BE2C (cell line): ENCODE data around the gene SP6. TPM values are rescaled to one million over a fixed set of nuclear protein-coding genes. Genes with fewer than 3 reads are reported as not detected.

Experiments
- DNase-seq: peaks from one replicate; pipeline ENCODE4 v3.0.0-alpha.2; 2020
- H3K27me3 ChIP-seq: fragments of 250-450 bp; sonication (Bioruptor Pico); 2 replicates; pipeline ENCODE4 v1.5.1; 2020; ENCODE audit warnings: mild to moderate bottlenecking
- H3K36me3 ChIP-seq: fragments of 250-450 bp; sonication (Bioruptor Pico); 2 replicates; pipeline ENCODE4 v1.5.1; 2020; ENCODE audit warnings: mild to moderate bottlenecking
- H3K4me1 ChIP-seq: fragments of 250-450 bp; sonication (Bioruptor Pico); 2 replicates; pipeline ENCODE4 v1.5.1; 2020
- H3K4me3 ChIP-seq: 2 replicates; pipeline ENCODE4 v1.5.1; 2011; ENCODE audit warnings: low read depth, low read length
- H3K9me3 ChIP-seq: fragments of 250-450 bp; sonication (Bioruptor Pico); 2 replicates; pipeline ENCODE4 v1.5.1; 2020
- polyA plus RNA-seq: library from polyadenylated mRNA; unstranded; fragments of >200 nt; gene quantifications from one replicate; pipeline ENCODE4 v1.2.1, GENCODE V29; 2012; ENCODE audit warnings: low read depth, missing spikeins; ENCODE audit not compliant: insufficient read length, insufficient read depth
- TF ChIP-seq, protein P1 (sequence below): IDR thresholded peaks from 2 replicates; pipeline ENCODE4 v1.5.1; 2012; ENCODE audit warnings: mild to moderate bottlenecking, low read depth, low read length

Gene SP6
- 0.79 TPM for polyA plus RNA-seq

- Histone ChIP-seq H3K4me3 (no peak within 1 kb of the TSS), H3K36me3 (no peaks in the 10 kb centered on the region), H3K27me3 (peaks cover 99% of the 10 kb centered on the region), H3K4me1 (no peaks in the 10 kb centered on the region), H3K9me3 (no peaks in the 10 kb centered on the region)
- DNase-seq = peak; percentile 72
- TF ChIP-seq, protein P1, sequence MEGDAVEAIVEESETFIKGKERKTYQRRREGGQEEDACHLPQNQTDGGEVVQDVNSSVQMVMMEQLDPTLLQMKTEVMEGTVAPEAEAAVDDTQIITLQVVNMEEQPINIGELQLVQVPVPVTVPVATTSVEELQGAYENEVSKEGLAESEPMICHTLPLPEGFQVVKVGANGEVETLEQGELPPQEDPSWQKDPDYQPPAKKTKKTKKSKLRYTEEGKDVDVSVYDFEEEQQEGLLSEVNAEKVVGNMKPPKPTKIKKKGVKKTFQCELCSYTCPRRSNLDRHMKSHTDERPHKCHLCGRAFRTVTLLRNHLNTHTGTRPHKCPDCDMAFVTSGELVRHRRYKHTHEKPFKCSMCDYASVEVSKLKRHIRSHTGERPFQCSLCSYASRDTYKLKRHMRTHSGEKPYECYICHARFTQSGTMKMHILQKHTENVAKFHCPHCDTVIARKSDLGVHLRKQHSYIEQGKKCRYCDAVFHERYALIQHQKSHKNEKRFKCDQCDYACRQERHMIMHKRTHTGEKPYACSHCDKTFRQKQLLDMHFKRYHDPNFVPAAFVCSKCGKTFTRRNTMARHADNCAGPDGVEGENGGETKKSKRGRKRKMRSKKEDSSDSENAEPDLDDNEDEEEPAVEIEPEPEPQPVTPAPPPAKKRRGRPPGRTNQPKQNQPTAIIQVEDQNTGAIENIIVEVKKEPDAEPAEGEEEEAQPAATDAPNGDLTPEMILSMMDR = no peak
These were observed at the start of gene SP6 for GRCh38 chr17:47850692-47851573. Gene SP6, minus strand, starts transcription at chr17:47851163. Its CDS starts 2,734 bp downstream, at chr17:47848429.

- H3K4me3 ChIP-seq = no peak overlapping the region
- DNase-seq = no peak
- TF ChIP-seq, protein P1 = no peak
- H3K4me1 ChIP-seq = no peaks in the 10 kb centered on the region
- no peaks in the 10 kb centered on the region for H3K27me3 ChIP-seq
- H3K9me3 ChIP-seq = no peaks in the 10 kb centered on the region
- no peaks in the 10 kb centered on the region for H3K36me3 ChIP-seq
These were observed 48.7 kb upstream of the SP6 start for GRCh38 chr17:47899643-47900042.

GRCh38 chr17:47898241-47898640 lies 47.3 kb upstream of the SP6 start:
- no peak for DNase-seq
- Histone ChIP-seq H3K9me3 (no peaks in the 10 kb centered on the region), H3K27me3 (no peaks in the 10 kb centered on the region), H3K4me1 (no peaks in the 10 kb centered on the region), H3K4me3 (no peak overlapping the region), H3K36me3 (no peaks in the 10 kb centered on the region)
- TF ChIP-seq, protein P1 = no peak

GRCh38 chr17:47897561-47897960 lies 46.6 kb upstream of the SP6 start:
- no peak for DNase-seq
- H3K27me3 ChIP-seq = no peaks in the 10 kb centered on the region
- no peaks in the 10 kb centered on the region for H3K4me1 ChIP-seq
- no peaks in the 10 kb centered on the region for H3K36me3 ChIP-seq
- no peaks in the 10 kb centered on the region for H3K9me3 ChIP-seq
- TF ChIP-seq, protein P1 = no peak
- peak overlapping the region; percentile 91; the same call in 1 of the 2 replicates for H3K4me3 ChIP-seq

DNA sequence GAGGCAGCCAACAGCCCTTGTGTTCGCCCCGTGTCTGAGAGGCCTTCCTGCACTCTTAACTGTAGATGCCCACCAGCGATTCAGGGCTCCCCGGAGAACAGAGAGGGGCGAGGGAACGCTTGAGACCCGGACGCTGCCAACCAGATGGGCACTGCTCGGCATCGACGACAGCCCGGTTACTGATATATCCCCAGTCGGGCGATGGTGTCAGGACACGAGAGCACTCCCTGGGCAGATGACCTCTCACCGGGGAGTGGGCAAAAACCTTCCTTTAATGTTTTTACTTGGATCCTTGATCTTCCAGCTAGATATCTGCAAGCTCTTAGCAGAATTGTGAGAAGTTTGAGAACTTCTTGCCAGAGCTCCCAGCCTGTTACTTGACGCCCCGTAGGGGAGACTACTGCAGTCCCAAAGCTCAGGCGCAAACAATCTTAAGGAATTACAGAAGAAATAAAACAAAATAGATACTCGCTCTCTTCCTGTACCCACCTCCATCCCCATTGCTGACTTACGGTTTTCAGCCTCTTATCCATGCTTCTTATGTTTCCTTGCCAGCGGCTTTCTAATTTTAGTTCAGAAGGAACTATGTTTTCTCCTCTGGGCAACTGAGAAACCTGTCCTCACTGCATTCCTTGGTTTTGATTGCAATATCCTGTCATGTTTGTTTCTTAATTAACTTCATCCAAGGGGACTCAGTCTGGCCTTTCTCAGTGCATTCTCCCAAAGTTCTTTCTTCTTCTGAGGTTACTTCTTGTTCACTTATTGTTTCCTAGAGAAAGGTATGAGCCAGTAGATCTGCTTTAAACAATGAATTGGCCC lies 45.9 kb upstream of the SP6 start:
- DNase-seq = no peak
- Histone ChIP-seq H3K4me3 (peak overlapping the region; percentile 91), H3K27me3 (peaks cover under 1% of the 10 kb centered on the region; the same call in 1 of the 2 replicates), H3K36me3 (no peaks in the 10 kb centered on the region), H3K4me1 (no peaks in the 10 kb centered on the region), H3K9me3 (no peaks in the 10 kb centered on the region)
- TF ChIP-seq, protein P1 = no peak
